Measurements from ENCODE around the gene SFXN2.

- TF ChIP-seq CTCF (IDR thresholded peaks at IDR 0.05) (no peak), POLR2A (IDR thresholded peaks at IDR 0.05) (no peak)
Observed at GRCh38 chr10:102759497-102760210, 45.2 kb downstream of the SFXN2 start.

Data from esophagus squamous epithelium (tissue), 4 donors.